ENCODE data around the gene FBXO11. TPM values are rescaled to one million over a fixed set of nuclear protein-coding genes. Genes with fewer than 3 reads are reported as not detected.
"Not testable (repeated sequence)": the region's sequence is repeated elsewhere in the genome, so short reads cannot be mapped to it uniquely, and the experiment has no call there.

FBXO11 gene
- 19.9 and 23.6 TPM in 2 replicates for total RNA-seq (2014; rRNA removed; shearing (Covaris generic))

DNA sequence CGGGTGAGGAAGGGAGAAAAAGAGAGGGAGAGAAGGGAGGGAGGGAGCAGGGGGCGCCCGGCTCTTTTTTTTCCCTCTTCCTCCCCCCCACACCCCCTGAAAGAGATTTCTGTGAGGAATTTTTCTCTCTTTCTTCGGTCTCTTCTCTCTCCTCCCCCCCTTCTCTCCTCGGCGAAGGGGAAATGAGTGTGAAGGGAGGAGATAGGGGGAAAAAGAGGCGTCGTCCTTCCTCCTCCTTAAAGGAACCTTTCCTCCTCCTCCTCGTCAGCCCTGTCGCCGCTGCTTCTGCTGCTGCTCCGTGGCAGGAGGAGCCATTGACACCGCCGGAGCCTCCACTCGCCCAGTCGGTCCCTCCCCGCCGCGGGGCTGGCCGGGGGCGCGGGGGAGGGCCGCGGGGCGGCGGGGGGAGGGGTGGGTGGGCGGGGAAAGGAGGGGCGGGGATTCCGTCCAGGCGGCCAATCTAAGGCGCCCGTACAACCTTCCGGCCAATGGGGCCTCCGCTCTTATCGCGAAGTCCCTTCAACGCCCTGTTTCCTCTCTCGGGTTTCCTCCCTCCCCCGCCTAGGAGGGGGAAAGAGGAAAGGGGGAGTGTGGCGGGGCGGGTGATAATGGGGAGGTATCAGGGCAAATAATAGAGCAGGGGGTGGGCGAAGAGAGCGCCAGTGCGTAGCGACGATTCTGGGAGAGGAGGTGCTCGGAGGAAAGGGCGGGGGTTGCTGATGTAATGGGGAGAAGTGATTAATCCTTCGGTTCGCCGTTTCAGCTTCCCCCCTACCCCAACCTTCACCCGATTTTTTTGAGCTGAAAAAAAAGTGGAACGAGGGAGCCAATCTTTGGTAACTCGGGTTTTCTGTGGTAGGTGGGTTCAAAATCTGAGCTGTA lies at the start of gene FBXO11:
Gene FBXO11 (minus strand): TSS at position 342 of the 882 bp plus-strand sequence. CDS start 778 bp downstream, outside the sequence.
- peak; percentile 97 for DNase-seq (ENCODE audit: low spot score)

- no peak for DNase-seq (ENCODE audit: low spot score)
Measured at GRCh38 chr2:47950340-47951301, 44.3 kb upstream of the FBXO11 start.

GRCh38 chr2:47946593-47946992 lies 40.3 kb upstream of the FBXO11 start:
- no peak for DNase-seq (ENCODE audit: low spot score)

GRCh38 chr2:47945046-47945781 lies 38.9 kb upstream of the FBXO11 start:
- DNase-seq (ENCODE audit: low spot score): no peak

DNA sequence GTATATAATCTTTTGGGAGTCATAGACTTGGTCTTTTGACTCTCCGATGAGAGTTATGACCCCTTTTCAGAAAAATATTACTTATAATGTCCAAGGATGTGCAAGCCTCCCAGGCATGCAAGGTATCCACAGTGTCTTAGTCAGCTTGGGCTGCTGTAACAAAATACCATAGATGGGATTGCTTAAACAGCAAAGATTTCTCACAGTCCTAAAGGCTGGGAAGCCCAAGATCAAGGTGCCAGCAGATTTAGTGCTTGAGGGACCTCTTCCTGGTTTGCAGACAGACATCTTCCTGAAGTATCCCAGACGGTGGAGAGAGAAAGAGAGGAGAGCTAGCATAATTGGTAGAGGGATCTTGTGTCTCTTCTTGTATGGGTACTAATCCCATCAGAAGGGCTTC lies 35.6 kb upstream of the FBXO11 start:
- no peak for DNase-seq (ENCODE audit: low spot score)

- DNase-seq (ENCODE audit: low spot score): no peak
Measured at GRCh38 chr2:47937677-47938076, 31.4 kb upstream of the FBXO11 start.

- DNase-seq (ENCODE audit: low spot score): no peak
Measured at GRCh38 chr2:47935071-47935470, 28.8 kb upstream of the FBXO11 start.

DNA sequence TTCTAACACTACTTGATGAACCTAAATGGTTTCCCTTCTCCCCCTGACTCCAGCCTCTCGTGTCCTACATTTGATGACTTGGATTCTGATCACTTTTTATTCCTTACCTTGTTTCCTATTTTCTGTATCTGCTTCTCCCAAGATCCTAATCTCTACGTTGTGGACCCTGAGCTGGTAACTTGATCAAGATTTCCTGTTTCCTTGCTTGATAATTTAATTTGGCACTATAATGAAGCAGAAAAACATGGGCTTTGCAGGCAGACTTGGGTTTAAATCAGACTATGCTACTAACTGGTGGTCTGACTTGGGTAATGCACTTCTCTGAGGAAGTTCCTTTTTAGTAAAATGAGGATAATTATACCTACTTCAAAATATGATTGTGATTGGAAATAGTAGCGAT lies 11.7 kb upstream of the FBXO11 start:
- no peak for DNase-seq (ENCODE audit: low spot score)

- no peak for DNase-seq (ENCODE audit: low spot score)
Measured at GRCh38 chr2:47917276-47917961, 11.1 kb upstream of the FBXO11 start.

DNA sequence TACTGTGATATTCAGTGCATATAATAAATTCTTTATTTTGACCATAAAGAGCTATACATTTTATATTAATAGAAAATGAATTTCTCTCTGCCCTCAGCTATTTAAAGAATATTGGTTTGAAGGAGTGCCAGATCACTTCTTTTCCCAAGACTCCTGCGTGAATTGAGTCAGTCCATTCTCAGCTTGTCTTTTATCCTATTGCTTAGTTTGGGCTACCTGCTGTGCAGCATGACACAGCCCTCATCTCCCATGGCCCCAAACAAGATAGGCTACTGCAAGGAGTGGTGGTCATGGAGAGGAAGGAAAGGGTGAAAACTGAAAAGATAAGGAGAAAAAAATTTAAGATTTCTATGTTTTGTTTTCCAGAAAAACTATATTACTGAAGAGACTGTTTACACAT lies 10.1 kb upstream of the FBXO11 start:
- DNase-seq (ENCODE audit: low spot score): no peak

DNA sequence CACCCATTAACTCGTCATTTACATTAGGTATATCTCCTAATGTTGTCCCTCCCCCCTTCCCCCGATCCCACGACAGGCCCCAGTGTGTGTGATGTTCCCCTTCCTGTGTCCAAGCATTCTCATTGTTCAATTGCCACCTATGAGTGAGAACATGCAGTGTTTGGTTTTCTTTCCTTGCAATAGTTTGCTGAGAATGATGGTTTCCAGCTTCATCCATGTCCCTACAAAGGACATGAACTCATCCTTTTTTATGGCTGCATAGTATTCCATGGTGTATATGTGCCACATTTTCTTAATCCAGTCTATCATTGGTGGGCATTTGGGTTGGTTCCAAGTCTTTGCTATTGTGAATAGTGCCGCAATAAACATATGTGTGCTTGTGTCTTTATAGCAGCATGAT lies 4.4 kb upstream of the FBXO11 start:
- DNase-seq (ENCODE audit: low spot score): not testable (repeated sequence)

GRCh38 chr2:47908682-47909081 lies 2.4 kb upstream of the FBXO11 start:
- no peak for DNase-seq (ENCODE audit: low spot score)

DNA sequence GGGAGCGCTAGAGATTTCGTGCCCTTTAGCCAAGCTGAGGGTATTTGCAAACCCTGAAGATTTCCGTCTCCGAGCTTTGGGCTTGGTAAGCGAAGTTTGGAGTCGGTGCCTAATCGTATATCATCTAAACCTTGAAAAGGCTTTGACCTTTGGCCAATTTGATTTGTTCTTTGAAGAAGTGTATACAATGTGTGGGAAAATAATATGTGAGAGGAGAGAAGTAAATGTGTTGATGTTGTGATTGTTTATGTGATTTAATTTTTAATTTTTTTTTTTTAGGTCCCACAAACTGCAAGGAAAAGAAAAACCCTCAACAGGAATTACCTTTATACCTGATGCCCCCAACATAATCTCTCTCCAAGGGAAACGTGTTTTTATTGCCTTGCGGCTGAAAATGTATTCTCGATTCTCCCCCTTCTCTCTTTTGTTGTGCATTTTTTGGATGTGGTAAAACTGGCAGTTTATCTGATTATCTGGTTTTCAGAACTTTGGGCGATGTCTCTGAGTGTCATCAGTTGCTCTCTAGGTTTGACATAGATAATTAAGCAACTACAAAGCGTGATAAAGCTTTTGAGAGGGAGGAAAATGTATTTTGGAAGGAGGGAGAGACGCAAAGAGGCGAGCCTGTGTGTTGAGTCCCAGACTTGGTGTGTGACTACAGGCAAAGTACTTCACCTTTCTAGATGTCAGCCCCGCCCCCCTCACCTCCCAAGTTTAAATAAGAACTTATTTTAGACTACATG lies 912 bp upstream of the FBXO11 start:
- DNase-seq (ENCODE audit: low spot score): peak; percentile 11

DNA sequence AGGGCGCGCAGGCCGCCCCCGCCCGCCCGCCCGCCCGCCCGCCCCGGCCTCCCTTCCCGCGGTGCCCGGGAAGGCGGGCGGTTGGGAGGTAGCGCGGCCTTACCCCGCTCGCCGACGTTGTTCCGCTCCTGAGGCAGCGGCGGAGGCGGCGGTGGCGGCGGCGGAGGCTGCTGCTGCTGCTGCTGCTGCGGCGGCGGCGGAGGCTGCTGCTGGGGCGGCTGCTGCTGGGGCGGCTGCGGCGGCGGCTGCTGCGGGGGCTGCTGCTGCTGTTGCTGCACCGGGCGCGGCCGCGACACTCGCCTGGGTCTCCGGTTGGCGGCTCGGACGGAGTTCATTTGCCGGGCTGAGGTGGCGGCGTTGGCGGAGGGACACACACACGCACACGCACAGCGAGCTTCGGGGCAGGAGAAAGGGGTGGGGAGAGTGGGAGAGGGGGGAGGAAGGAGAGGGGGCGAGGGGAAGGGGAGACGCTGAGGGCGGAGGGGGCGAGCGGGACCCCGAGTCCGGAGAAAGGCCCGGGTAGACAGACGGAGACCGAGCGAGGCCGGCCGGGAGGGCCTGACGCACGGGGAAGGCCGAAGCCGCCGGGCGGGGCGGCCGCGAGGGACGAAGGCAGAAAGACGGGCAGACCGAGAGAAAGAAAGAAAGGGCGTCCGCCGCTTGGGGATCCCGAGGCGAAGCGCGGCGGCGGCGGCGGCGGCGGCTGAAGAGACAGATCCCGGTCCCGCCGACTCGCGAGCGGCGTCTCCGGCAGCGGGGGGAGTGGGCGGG lies 727 bp downstream of the FBXO11 start:
- DNase-seq (ENCODE audit: low spot score): peak; percentile 3

- DNase-seq (ENCODE audit: low spot score): no peak
Measured at GRCh38 chr2:47903781-47904490, 2.4 kb downstream of the FBXO11 start.

DNA sequence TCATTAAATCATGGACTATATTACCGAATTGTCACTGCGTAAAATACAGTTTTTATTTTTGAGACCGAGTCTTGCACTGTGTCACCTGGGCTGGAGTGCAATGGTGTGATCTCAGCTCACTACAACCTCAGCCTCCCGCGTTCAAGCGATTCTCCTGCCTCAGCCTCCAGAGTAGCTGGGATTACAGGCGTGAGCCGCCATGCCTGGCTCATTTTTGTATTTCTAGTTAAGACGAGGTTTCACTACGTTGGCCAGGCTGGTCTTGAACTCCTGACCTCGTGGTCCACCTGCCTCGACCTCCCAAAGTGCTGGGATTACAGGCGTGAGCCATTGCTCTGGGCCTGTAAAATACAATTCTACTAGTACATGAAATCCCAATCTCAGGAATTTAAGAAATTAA lies 4.4 kb downstream of the FBXO11 start:
- not testable (repeated sequence) for DNase-seq (ENCODE audit: low spot score)

DNA sequence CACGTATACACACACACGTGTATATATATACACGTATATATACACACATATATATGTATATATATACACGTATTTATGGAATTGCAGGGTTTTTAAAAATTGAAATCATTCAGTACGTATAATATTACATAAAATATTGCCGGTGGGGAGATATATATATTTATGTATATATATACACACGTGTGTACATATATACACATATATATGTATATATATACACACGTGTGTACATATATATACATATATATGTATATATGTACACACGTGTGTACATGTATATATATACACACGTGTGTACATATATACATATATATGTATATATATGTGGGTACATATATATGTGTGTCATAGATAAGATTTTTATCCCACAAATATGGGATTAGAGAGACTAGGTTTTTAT lies 5.4 kb downstream of the FBXO11 start:
- DNase-seq (ENCODE audit: low spot score): no peak

DNA sequence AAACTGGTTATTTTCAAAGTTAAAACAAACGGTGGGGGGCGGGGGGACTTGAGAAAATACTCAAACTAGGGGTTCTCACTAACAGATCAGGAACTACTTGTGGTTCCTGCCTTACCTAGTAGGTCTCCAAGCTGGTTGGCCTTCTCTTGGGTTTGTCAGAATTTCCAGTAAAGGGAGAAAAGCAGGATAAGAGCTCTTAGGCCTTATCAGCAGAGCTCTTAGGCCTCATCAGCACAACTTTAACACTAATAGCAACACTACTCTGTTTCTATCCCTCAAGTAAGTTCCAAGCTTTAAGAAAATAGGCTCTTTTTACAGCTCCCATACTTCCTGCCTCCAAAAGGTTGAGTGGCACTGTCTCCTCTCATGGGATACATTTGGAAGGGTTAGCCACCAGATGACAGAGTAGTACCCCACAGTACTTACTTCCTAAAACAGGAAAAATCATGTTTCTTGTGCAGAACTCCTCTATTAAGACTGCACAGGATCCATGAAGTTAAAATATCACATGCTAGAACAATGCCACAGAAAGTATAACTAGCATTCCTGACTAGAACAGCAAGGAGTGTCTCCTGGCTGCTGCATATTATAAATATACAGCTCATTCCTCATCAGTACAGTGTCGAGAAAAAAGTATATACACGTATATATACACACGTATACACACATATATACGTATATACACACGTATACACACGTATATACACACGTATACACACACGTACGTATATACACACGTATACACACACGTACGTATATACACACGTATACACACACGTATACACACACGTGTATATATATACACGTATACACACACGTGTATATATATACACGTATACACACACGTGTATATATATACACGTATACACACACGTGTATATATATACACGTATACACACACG lies 6.1 kb downstream of the FBXO11 start:
- no peak for DNase-seq (ENCODE audit: low spot score)
